Mesenchymal stem cell (in vitro differentiated cells and primary cell): ENCODE data around the gene PANK2.

ENCODE experiments used
- DNase-seq: peaks from one replicate; pipeline ENCODE4 v3.0.0-alpha.2; 2013
- H2AFZ ChIP-seq: one replicate; pipeline ENCODE4 v1.6.1; 2013; ENCODE audit warnings: low read depth, mild to moderate bottlenecking, control low read depth, inconsistent platforms, low read length, moderate library complexity
- H2AK5ac ChIP-seq: 2 replicates; pipeline ENCODE4 v1.6.1; 2013; ENCODE audit warnings: low read length, moderate library complexity, mild to moderate bottlenecking, inconsistent platforms; ENCODE audit not compliant: severe bottlenecking
- H2BK120ac ChIP-seq: one replicate; pipeline ENCODE4 v1.6.1; 2013; ENCODE audit warnings: low read depth, mild to moderate bottlenecking, inconsistent platforms, low read length, moderate library complexity
- H2BK12ac ChIP-seq, 2 experiments: one replicate each; pipeline ENCODE4 v1.6.1; 2013; ENCODE audit warnings: inconsistent platforms in 2 of 2, low read length in 2 of 2, mild to moderate bottlenecking in 2 of 2, moderate library complexity in 2 of 2, control low read depth in 1 of 2
- H2BK15ac ChIP-seq: one replicate; pipeline ENCODE4 v1.6.1; 2013; ENCODE audit warnings: mild to moderate bottlenecking, low read depth, inconsistent platforms; ENCODE audit not compliant: poor library complexity, severe bottlenecking
- H2BK5ac ChIP-seq: 2 replicates; pipeline ENCODE4 v1.6.1; 2013; ENCODE audit warnings: low read depth, mild to moderate bottlenecking, low read length, control low read depth, inconsistent platforms; ENCODE audit not compliant: poor library complexity, severe bottlenecking
- H3K14ac ChIP-seq, 2 experiments: one replicate each; pipeline ENCODE4 v1.6.1; 2013; ENCODE audit warnings: inconsistent platforms in 2 of 2, low read length in 2 of 2, control low read depth in 1 of 2, mild to moderate bottlenecking in 1 of 2, moderate library complexity in 1 of 2
- H3K18ac ChIP-seq, 2 experiments: one replicate each; pipeline ENCODE4 v1.6.1; 2013; ENCODE audit warnings: inconsistent platforms in 2 of 2, low read length in 2 of 2, control low read depth in 1 of 2, low read depth in 1 of 2, mild to moderate bottlenecking in 1 of 2
- H3K23ac ChIP-seq, 2 experiments: one replicate each; pipeline ENCODE4 v1.6.1; 2013; ENCODE audit warnings: inconsistent platforms in 2 of 2, low read length in 2 of 2, mild to moderate bottlenecking in 2 of 2, moderate library complexity in 2 of 2, control low read depth in 1 of 2
- H3K27ac ChIP-seq: 2 replicates; pipeline ENCODE4 v1.5.1; 2013; ENCODE audit warnings: mild to moderate bottlenecking, moderate library complexity, low read length, control low read depth, inconsistent platforms; ENCODE audit not compliant: poor library complexity, severe bottlenecking
- H3K27me3 ChIP-seq, 2 experiments: 2 replicates each; pipeline versions ENCODE4 v1.6.1 to v1.7.0; 2013; ENCODE audit warnings: low read length in 2 of 2, mild to moderate bottlenecking in 2 of 2, moderate library complexity in 2 of 2, control low read depth in 1 of 2, inconsistent platforms in 1 of 2; ENCODE audit not compliant: control insufficient read depth in 1 of 2, insufficient read depth in 1 of 2
- H3K36me3 ChIP-seq, 2 experiments: 2 replicates each; pipeline versions ENCODE4 v1.6.1 to v1.7.0; 2013; ENCODE audit warnings: low read length in 2 of 2, control low read depth in 1 of 2, inconsistent platforms in 1 of 2, low read depth in 1 of 2, mild to moderate bottlenecking in 1 of 2; ENCODE audit not compliant: insufficient read depth in 2 of 2, control insufficient read depth in 1 of 2
- H3K4ac ChIP-seq, 2 experiments: one replicate each; pipeline ENCODE4 v1.6.1; 2013; ENCODE audit warnings: inconsistent platforms in 2 of 2, low read length in 2 of 2, mild to moderate bottlenecking in 2 of 2, moderate library complexity in 2 of 2, control low read depth in 1 of 2, low read depth in 1 of 2
- H3K4me1 ChIP-seq: 2 replicates; pipeline ENCODE4 v1.6.1; 2013; ENCODE audit warnings: low read depth, low read length, control low read depth; ENCODE audit not compliant: control insufficient read depth, insufficient read depth
- H3K4me2 ChIP-seq: 2 replicates; pipeline ENCODE4 v1.6.1; 2013; ENCODE audit warnings: low read length, mild to moderate bottlenecking, inconsistent platforms; ENCODE audit not compliant: poor library complexity, severe bottlenecking
- H3K4me3 ChIP-seq, 2 experiments: 2 replicates each; pipeline versions ENCODE4 v1.5.1 to v1.7.0; 2013; ENCODE audit warnings: low read length in 2 of 2, mild to moderate bottlenecking in 2 of 2, control low read depth in 1 of 2, low read depth in 1 of 2; ENCODE audit not compliant: insufficient read depth in 1 of 2
- H3K79me1 ChIP-seq: replicated peaks from 2 replicates; pipeline ENCODE4 v1.6.1; 2013; ENCODE audit warnings: mild to moderate bottlenecking, control low read depth, low read length, inconsistent platforms; ENCODE audit not compliant: poor library complexity, severe bottlenecking
- H3K9ac ChIP-seq: 2 replicates; pipeline ENCODE4 v1.7.0; 2013; ENCODE audit warnings: mild to moderate bottlenecking, low read length, moderate library complexity
- H3K9me3 ChIP-seq: 2 replicates; pipeline ENCODE4 v1.7.0; 2013; ENCODE audit warnings: mild to moderate bottlenecking, low read length; ENCODE audit not compliant: control insufficient read depth
- H4K8ac ChIP-seq: one replicate; pipeline ENCODE4 v1.6.1; 2013; ENCODE audit warnings: inconsistent platforms, mild to moderate bottlenecking, low read length, moderate library complexity
- H4K91ac ChIP-seq: one replicate; pipeline ENCODE4 v1.6.1; 2013; ENCODE audit warnings: mild to moderate bottlenecking, low read length, inconsistent platforms
- WGBS: methylation state at CpG from one replicate; pipeline ENCODE4 v1.1.7; 2013; ENCODE audit warnings: mixed read lengths; 5-methylcytosine and 5-hydroxymethylcytosine counted together

PANK2 gene

DNA sequence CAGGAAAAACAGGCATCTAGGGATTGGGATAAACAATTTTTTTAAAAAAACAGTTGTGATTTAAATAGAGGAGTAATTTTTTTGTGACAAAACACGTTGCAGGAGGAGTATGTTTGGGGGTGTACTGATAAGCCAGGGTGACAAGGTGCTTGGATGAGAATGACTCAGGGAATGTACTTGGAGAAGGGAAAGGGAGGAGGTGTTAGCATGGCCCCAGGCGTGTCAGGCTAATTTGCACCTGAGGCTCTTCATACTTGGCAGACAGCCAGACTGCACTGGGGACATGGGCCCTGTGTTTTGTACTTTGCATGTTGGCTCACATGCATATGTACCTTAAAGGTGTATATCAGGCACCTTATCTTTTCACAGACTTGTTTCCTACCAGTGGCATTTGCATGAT lies 22.8 kb downstream of the PANK2 start:
- 99% methylated on average over 2 of the region's 2 CpGs for WGBS
- H4K8ac ChIP-seq, result no peak overlapping the region
- DNase-seq, result no peak

DNA sequence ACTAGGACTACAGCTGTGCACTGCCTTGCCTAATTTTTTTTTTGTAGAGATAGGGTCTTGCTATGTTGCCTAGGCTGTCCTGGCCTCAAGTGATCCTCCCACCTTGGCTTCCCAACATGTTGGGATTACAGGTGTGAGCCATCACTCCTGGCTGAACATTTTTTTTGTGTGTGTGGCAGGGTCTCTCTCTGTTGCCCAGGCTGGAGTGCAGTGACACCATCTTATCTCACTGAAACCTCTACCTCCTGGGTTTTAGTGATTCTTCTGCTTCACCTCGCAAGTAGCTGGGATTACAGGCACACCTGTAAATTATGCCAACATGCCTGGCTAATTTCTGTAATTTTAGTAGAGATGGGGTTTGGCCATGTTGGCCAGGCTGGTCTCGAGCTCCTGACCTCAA lies 25.3 kb downstream of the PANK2 start:
- H3K4me2 ChIP-seq, result no peak overlapping the region
- peaks cover 4% of the 10 kb centered on the region for H3K4me1 ChIP-seq
- no peak overlapping the region for H4K8ac ChIP-seq
- no peak overlapping the region for H3K27ac ChIP-seq
- H2BK15ac ChIP-seq, result no peak overlapping the region
- H2BK12ac ChIP-seq, result no peak overlapping the region
- H2BK120ac ChIP-seq, result no peak overlapping the region
- no peaks in the 10 kb centered on the region for H3K9me3 ChIP-seq
- no peak overlapping the region for H3K18ac ChIP-seq
- H2AFZ ChIP-seq, result no peak overlapping the region
- no peaks in the 10 kb centered on the region for H3K27me3 ChIP-seq
- no peak for DNase-seq
- 98% methylated on average over 2 of the region's 2 CpGs for WGBS
- H3K4ac ChIP-seq, result no peak overlapping the region
- H2BK5ac ChIP-seq, result no peak overlapping the region
- no peak overlapping the region for H3K9ac ChIP-seq
- H4K91ac ChIP-seq, result no peak overlapping the region
- H3K36me3 ChIP-seq, result peaks cover 36 to 93% of the 10 kb centered on the region in 2 experiments
- H3K14ac ChIP-seq, result no peak overlapping the region
- peaks cover 1% of the 10 kb centered on the region for H3K79me1 ChIP-seq
- no peak overlapping the region for H3K23ac ChIP-seq
- no peak overlapping the region for H2AK5ac ChIP-seq
- no peak overlapping the region for H3K4me3 ChIP-seq

More for the DNA sequence above, 22.8 kb downstream of the PANK2 start:
- Histone ChIP-seq H3K4me1 (peaks cover 6% of the 10 kb centered on the region), H3K27ac (no peak overlapping the region), H3K79me1 (peaks cover 1% of the 10 kb centered on the region), H2BK15ac (no peak overlapping the region), H3K4me2 (no peak overlapping the region), H3K4ac (no peak overlapping the region), H3K18ac (no peak overlapping the region), H3K4me3 (no peak overlapping the region), H3K23ac (no peak overlapping the region), H3K14ac (no peak overlapping the region), H3K27me3 (no peaks in the 10 kb centered on the region), H3K36me3 (peaks cover 39 to 88% of the 10 kb centered on the region in 2 experiments), H2BK120ac (no peak overlapping the region), H3K9me3 (no peaks in the 10 kb centered on the region), H4K91ac (no peak overlapping the region), H3K9ac (no peak overlapping the region), H2AFZ (no peak overlapping the region), H2BK12ac (no peak overlapping the region), H2BK5ac (no peak overlapping the region), H2AK5ac (no peak overlapping the region)

DNA sequence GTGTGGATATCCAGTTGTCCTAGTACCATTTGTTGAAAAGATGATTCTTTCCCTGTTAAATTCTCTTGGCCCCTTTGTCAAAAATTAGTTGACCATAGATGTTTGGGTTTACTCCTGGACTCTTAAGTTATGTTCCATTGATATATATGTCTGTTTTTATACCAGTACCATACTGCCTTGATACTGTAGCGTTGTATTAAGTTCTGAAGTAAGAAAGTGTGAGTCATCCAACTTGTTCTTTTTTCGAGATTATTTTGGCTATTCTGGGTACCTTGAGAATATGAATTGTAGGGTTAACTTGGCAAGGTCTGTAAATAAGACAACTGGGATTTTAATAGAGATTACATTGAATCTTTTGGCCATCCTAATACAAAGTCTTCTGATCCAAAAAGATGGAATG lies 26.5 kb downstream of the PANK2 start:
- H2AK5ac ChIP-seq, result no peak overlapping the region
- no peaks in the 10 kb centered on the region for H3K27me3 ChIP-seq
- no peak overlapping the region for H3K4ac ChIP-seq
- no peaks in the 10 kb centered on the region for H3K9me3 ChIP-seq
- no peak overlapping the region for H3K23ac ChIP-seq
- H3K27ac ChIP-seq, result no peak overlapping the region
- 93% methylated on average over 2 of the region's 2 CpGs for WGBS
- H3K4me3 ChIP-seq, result no peak overlapping the region
- H3K4me1 ChIP-seq, result peaks cover 4% of the 10 kb centered on the region
- H3K79me1 ChIP-seq, result peaks cover 1% of the 10 kb centered on the region
- H2AFZ ChIP-seq, result no peak overlapping the region
- H4K8ac ChIP-seq, result no peak overlapping the region
- H2BK12ac ChIP-seq, result no peak overlapping the region
- no peak overlapping the region for H3K4me2 ChIP-seq
- no peak overlapping the region for H2BK15ac ChIP-seq
- H2BK120ac ChIP-seq, result no peak overlapping the region
- H3K14ac ChIP-seq, result no peak overlapping the region
- peaks cover 34 to 92% of the 10 kb centered on the region in 2 experiments for H3K36me3 ChIP-seq
- no peak overlapping the region for H4K91ac ChIP-seq
- H2BK5ac ChIP-seq, result no peak overlapping the region
- no peak for DNase-seq
- H3K18ac ChIP-seq, result no peak overlapping the region
- H3K9ac ChIP-seq, result no peak overlapping the region

DNA sequence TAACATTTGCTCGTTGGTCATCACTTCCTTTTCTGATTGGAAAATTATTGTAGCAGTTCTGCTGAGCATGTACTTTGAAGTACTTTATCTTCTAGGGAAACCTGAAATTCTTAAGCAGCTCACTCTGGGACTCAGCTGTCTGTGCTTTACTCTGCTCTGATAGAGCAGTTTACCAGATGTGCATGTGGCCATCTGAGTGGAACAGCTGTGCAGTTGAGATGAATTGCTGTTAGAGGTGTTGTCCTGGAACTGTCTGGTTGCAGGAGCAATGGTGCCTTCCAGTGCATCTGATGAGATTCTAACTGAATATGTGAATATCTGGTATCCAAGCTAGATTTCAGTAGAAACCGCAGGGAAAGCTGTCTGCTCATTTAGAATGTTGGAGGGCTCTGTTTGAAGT lies 27.2 kb downstream of the PANK2 start:
- no peak overlapping the region for H3K18ac ChIP-seq
- H2BK12ac ChIP-seq, result no peak overlapping the region
- H3K27me3 ChIP-seq, result no peaks in the 10 kb centered on the region
- no peak overlapping the region for H3K4me2 ChIP-seq
- no peak overlapping the region for H2BK5ac ChIP-seq
- H3K79me1 ChIP-seq, result peaks cover 1% of the 10 kb centered on the region
- H3K14ac ChIP-seq, result no peak overlapping the region
- peaks cover 4% of the 10 kb centered on the region for H3K4me1 ChIP-seq
- H4K91ac ChIP-seq, result no peak overlapping the region
- no peak overlapping the region for H2AK5ac ChIP-seq
- no peak overlapping the region for H3K27ac ChIP-seq
- H3K23ac ChIP-seq, result no peak overlapping the region
- no peak overlapping the region for H2BK120ac ChIP-seq
- no peak for DNase-seq
- no peak overlapping the region for H3K9ac ChIP-seq
- H3K4me3 ChIP-seq, result no peak overlapping the region
- H3K4ac ChIP-seq, result no peak overlapping the region
- no peaks in the 10 kb centered on the region for H3K9me3 ChIP-seq
- no peak overlapping the region for H2AFZ ChIP-seq
- H4K8ac ChIP-seq, result no peak overlapping the region
- peaks cover 31 to 93% of the 10 kb centered on the region in 2 experiments for H3K36me3 ChIP-seq
- 92% methylated on average over 2 of the region's 2 CpGs for WGBS
- H2BK15ac ChIP-seq, result no peak overlapping the region
